ENCODE results near the gene HEBP1.

DNA sequence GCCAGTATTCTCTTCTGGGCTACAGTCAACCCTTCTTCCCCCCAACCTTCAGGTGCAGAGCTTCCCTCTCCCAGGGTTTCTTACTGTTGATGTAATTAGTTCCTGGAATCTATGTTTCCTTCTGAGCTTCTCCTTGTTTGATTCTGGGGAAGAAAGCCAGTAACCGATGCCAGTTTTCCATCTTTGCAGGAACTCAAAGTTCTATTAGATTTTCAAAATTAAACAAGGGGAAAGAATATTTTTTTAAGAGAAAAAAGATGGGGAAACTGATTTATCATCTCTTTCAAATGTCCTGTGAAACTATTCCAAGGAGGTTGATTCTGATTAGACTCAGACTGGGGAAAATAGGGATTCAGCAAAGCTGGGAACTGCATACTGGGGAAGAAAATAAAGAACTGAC lies 26.2 kb upstream of the HEBP1 start:
- TF ChIP-seq, protein P1, sequence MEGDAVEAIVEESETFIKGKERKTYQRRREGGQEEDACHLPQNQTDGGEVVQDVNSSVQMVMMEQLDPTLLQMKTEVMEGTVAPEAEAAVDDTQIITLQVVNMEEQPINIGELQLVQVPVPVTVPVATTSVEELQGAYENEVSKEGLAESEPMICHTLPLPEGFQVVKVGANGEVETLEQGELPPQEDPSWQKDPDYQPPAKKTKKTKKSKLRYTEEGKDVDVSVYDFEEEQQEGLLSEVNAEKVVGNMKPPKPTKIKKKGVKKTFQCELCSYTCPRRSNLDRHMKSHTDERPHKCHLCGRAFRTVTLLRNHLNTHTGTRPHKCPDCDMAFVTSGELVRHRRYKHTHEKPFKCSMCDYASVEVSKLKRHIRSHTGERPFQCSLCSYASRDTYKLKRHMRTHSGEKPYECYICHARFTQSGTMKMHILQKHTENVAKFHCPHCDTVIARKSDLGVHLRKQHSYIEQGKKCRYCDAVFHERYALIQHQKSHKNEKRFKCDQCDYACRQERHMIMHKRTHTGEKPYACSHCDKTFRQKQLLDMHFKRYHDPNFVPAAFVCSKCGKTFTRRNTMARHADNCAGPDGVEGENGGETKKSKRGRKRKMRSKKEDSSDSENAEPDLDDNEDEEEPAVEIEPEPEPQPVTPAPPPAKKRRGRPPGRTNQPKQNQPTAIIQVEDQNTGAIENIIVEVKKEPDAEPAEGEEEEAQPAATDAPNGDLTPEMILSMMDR (IDR thresholded peaks at IDR 0.05) = no peak
- TF ChIP-seq EZH2 (IDR thresholded peaks at IDR 0.05) (no peak), EZH2phosphoT487 (IDR thresholded peaks at IDR 0.05) (no peak)
